ENCODE data around the gene MAP2K7. TPM values are rescaled to one million over a fixed set of nuclear protein-coding genes. Genes with fewer than 3 reads are reported as not detected.
"Not testable (repeated sequence)": the region's sequence is repeated elsewhere in the genome, so short reads cannot be mapped to it uniquely, and the experiment has no call there.

MAP2K7 gene
- total RNA-seq, 4 donors from 2014 or later: 13.9 to 23.4 (median 17.9) TPM

DNA sequence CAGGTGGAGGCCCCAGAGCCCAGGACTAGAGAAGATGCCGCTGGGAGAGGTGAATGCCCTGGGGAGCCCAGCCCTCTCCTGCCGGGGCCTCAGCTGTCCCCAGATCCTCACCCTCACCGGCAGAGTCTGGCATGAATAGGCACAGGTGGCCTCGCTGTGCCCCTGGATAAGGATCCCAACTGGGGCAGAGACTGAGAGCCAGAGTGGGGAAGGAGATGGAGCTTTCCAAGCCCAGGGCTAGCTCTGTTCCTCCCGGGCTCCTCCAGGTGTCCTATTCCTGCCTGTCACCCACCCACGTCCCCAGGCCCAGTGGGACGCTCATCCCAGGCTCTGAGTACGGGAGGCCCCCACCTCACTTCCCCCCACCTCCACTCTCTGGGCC is 46.0 kb upstream of the MAP2K7 start:
- peaks cover 77% of the 10 kb centered on the region for H3K27me3 ChIP-seq
- WGBS, 2 donors (ENCODE audit: low coverage in 1 of 2): 83% methylated on average over 3 of the region's 8 CpGs; no CpG with 5 or more reads in 1 of the 2 donors
- ATAC-seq: no peak

DNA sequence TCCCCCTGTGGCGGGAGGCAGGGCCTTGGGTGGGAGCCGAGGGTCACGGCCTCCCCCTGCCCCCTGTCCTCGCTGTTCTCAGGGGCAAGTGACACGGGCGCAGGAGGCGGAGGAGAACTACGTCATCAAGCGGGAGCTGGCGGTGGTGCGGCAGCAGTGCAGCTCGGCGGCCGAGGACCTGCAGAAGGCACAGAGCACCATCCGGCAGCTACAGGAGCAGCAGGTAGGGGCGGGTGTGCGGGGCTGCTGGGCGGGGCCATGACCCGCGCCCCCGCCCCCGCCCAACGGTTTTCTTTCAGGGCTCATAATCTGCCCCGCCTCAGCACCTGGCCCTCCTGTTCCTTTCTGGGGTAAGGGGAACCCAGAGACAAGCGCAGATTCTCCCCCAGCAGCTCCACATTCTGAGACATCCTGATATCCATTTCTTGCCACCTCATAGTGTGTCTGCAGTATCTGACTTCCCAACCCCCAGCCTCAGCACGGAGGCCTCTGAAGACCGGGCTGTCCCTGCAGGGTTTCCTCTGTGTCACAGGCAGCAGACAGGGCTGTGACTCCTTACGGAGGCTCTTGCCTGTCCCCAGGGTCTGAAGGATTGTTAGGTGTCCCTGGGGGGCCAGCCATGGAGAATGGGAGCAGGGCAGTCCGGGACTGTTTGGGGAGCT is 45.4 kb upstream of the MAP2K7 start:
- TF ChIP-seq POLR2A (IDR thresholded peaks at IDR 0.05): no peak
- no peak for TF ChIP-seq POLR2AphosphoS5 (IDR thresholded peaks at IDR 0.05)
- TF ChIP-seq EP300 (IDR thresholded peaks at IDR 0.05): no peak
- TF ChIP-seq, protein P1, sequence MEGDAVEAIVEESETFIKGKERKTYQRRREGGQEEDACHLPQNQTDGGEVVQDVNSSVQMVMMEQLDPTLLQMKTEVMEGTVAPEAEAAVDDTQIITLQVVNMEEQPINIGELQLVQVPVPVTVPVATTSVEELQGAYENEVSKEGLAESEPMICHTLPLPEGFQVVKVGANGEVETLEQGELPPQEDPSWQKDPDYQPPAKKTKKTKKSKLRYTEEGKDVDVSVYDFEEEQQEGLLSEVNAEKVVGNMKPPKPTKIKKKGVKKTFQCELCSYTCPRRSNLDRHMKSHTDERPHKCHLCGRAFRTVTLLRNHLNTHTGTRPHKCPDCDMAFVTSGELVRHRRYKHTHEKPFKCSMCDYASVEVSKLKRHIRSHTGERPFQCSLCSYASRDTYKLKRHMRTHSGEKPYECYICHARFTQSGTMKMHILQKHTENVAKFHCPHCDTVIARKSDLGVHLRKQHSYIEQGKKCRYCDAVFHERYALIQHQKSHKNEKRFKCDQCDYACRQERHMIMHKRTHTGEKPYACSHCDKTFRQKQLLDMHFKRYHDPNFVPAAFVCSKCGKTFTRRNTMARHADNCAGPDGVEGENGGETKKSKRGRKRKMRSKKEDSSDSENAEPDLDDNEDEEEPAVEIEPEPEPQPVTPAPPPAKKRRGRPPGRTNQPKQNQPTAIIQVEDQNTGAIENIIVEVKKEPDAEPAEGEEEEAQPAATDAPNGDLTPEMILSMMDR (IDR thresholded peaks at IDR 0.05): no peak
- peaks cover 0 to 23% (median 8%) of the 10 kb centered on the region in 3 donors for H3K4me1 ChIP-seq
- no peaks in the 10 kb centered on the region for H3K9me3 ChIP-seq
- H3K27me3 ChIP-seq: peaks cover 82% of the 10 kb centered on the region
- no peak overlapping the region for H3K27ac ChIP-seq
- 61% methylated on average over 3 of the region's 29 CpGs; no CpG with 5 or more reads in 1 of the 2 donors for WGBS, 2 donors (ENCODE audit: low coverage in 1 of 2)
- no peak for ATAC-seq
- no peak overlapping the region for H3K4me3 ChIP-seq
- peaks cover 0 to 70% of the 10 kb centered on the region in 2 donors for H3K36me3 ChIP-seq

More for the DNA sequence above, 46.0 kb upstream of the MAP2K7 start:
- Histone ChIP-seq H3K27ac (no peak overlapping the region), H3K4me3 (no peak overlapping the region), H3K36me3 (peaks cover 0 to 69% of the 10 kb centered on the region in 2 donors), H3K4me1 (peaks cover 0 to 26% (median 8%) of the 10 kb centered on the region in 3 donors), H3K9me3 (no peaks in the 10 kb centered on the region)
- TF ChIP-seq EP300 (IDR thresholded peaks at IDR 0.05): no peak
- TF ChIP-seq POLR2AphosphoS5 (IDR thresholded peaks at IDR 0.05): no peak
- TF ChIP-seq POLR2A (IDR thresholded peaks at IDR 0.05): no peak
- TF ChIP-seq, protein P1 (IDR thresholded peaks at IDR 0.05): no peak

DNA sequence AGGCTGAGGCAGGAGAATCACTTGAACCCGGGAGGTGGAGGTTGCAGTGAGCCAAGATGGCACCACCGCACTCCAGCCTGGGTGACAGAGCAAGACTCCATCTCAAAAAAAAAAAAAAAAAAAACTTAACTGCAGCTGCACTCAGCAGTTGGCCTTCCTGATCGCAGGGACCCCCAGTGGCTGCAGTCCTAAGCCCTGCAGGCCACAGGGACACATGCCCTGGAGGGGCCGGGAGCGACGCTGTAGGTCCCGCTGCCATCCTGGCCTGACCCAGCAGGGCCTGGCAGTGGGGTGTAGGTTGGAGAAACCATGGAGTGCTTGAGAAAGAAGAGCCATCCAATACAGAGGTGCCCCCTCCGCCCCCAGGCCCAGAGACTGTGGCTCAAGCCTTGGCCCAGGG is 44.6 kb upstream of the MAP2K7 start:
- not testable (repeated sequence) for H3K4me3 ChIP-seq, ATAC-seq, H3K27ac ChIP-seq, H3K9me3 ChIP-seq
- Histone ChIP-seq H3K4me1 (peaks cover 0 to 18% (median 8%) of the 10 kb centered on the region in 3 donors), H3K36me3 (peaks cover 0 to 79% of the 10 kb centered on the region in 2 donors), H3K27me3 (peaks cover 91% of the 10 kb centered on the region)
- WGBS, 2 donors (ENCODE audit: low coverage in 1 of 2): no CpG with 5 or more reads among the region's 8 CpGs

DNA sequence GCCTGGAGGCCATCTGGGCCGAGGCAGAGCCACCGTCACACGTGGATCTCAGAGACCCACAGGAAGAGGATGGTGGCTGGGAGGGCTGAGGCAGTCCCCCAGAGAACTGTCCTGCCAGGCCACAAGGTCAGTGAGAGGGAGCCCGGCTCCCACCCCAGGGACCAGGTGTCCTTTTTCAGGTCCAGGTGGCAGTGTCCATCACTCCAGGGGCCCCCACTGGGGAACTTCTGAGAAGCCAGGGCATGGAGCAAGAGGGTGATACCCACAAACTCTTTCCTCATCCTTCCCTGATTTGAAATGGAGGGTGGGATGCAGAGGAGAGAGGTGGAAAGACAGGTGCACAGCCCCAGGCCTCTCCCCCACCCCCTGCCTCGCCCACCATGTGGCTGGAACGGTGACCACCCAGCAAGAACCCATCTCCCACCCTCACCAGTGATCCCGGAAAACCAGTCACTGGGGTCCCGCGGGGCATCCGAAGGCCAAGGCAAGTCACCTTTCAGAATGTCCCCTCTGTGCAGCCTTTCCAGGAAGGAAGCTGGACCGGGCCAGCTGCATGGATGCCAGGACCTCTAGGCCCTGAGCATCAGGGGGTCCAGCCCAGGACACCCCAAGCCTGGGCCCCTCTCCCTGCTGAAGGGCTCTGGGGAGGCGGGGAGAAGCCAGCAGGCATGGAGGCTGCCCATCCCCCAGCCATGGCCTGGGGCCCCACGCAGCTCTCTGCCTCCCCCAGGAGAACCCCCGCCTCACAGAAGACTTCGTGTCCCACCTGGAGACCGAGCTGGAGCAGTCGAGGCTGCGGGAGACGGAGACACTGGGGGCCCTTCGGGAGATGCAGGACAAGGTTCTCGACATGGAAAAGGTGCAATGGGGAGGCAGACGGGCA is 43.6 kb upstream of the MAP2K7 start:
- Histone ChIP-seq H3K4me1 (peaks cover 0 to 18% (median 8%) of the 10 kb centered on the region in 3 donors), H3K9me3 (no peaks in the 10 kb centered on the region), H3K36me3 (peaks cover 0 to 79% of the 10 kb centered on the region in 2 donors), H3K4me3 (no peak overlapping the region), H3K27ac (no peak overlapping the region), H3K27me3 (peaks cover 100% of the 10 kb centered on the region)
- no peak for ATAC-seq
- TF ChIP-seq EP300 (IDR thresholded peaks at IDR 0.05) (no peak), POLR2AphosphoS5 (IDR thresholded peaks at IDR 0.05) (no peak), POLR2A (IDR thresholded peaks at IDR 0.05) (no peak)
- TF ChIP-seq, protein P1 (IDR thresholded peaks at IDR 0.05): no peak
- WGBS, 2 donors (ENCODE audit: low coverage in 1 of 2): 100% methylated on average over 1 of the region's 22 CpGs; no CpG with 5 or more reads in 1 of the 2 donors

Measured in gastroesophageal sphincter (tissue), 4 donors.